ENCODE data around the gene CSNK1E.
A peak's percentile ranks its signal among the peaks of the same experiment; 100 is the strongest.

The CSNK1E gene

DNA sequence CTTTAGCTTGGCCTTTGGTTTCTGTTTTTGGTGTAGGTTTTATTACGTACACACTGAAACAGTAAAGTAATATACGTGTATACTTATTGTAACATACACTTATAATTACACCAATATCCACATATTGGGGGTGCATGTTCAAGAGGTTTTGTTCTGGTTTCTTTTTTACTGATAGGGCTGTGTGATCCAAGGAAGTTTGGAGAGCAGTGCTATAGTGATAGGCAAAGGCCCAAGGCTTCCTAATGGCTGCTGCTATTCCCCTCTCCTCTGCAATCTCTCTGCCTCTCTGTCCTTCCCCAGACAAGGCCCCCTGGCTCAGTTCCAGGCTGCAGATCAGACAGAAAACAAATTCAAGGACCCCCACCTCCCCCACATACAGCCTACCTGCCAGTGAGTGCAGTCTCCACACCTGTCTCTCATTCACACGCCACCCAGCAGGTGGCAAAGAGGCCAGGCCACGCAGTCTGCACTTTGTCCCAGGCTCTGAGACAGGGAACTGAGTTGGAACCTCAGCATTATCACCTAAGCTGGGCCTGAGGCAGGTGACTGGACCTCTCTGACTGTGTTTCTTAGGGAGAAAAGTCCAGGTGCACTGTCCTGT lies 59.5 kb downstream of the CSNK1E start:
- no peak for DNase-seq
- Mint-ChIP-seq H3K9me3 (no peaks in the 10 kb centered on the region), H3K27ac (no peak overlapping the region), H3K27me3 (no peaks in the 10 kb centered on the region), H3K4me1 (peaks cover 22% of the 10 kb centered on the region), H3K4me3 (no peak overlapping the region)
- ATAC-seq, result no peak

DNA sequence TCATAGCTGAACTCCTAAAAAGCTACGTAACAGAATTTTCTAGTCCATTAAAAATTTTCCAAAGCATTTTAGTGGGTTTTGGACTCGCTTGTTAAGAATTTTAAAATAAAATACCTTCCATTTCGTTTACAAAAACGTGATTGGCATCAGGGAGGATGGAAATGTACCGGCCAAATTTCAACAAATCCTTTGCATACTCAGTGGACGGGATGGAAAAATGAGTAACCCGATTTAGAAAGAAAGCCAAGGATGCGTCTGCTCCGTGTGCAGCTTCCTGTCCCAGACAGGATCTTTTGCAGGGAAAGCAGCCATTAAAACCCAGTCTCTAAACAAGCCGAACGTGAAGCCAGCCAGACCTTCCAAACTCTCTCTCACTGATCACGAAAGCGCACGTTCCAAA lies 60.1 kb downstream of the CSNK1E start:
- H3K9me3 Mint-ChIP-seq, result no peaks in the 10 kb centered on the region
- peaks cover 18% of the 10 kb centered on the region for H3K4me1 Mint-ChIP-seq
- DNase-seq, result no peak
- peak overlapping the region in 1 of 2 donors; percentile 19 for H3K27ac Mint-ChIP-seq
- ATAC-seq, result no peak
- H3K27me3 Mint-ChIP-seq, result no peaks in the 10 kb centered on the region
- no peak overlapping the region for H3K4me3 Mint-ChIP-seq

DNA sequence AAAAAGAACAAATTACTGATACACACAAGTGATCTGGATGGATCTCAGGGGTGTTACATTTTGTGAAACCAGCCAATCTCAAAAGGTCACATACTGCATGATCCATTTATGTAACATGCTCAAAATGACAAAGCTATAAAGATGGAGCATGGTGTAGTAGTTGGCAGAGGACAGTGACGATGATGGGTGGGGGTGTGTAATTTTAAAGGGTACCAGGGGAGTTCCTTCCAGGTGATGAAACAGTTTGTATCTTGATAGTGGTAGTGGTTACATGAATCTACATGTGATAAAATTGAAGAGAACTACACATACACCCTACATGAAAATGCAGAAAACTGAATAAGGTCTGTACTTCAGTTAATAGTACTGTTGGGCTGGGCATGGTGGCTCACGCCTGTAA lies 61.5 kb downstream of the CSNK1E start:
- Mint-ChIP-seq H3K27me3 (no peaks in the 10 kb centered on the region), H3K9me3 (no peaks in the 10 kb centered on the region), H3K4me1 (peaks cover 4% of the 10 kb centered on the region), H3K27ac (no peak overlapping the region), H3K4me3 (no peak overlapping the region)
- ATAC-seq (no peak), DNase-seq (no peak)

DNA sequence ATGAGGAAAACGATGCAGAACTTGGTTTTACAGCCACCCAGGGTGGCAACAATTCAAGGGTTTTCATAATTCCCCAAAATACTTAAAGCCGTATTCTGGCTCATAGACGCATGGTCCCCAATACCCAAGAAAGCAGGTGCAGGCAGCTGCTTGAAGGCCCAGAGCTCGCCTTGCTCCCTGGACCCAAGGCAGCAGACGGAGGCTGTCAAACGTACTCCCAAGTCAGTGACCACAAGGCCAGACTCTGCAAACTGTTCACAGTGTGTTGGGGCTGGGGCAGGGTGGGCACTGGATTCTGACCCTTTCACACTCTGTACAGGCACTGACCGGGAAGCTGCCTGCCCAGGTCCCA lies 65.9 kb downstream of the CSNK1E start:
- DNase-seq, result no peak
- Mint-ChIP-seq H3K4me1 (no peaks in the 10 kb centered on the region), H3K27ac (no peak overlapping the region), H3K4me3 (no peak overlapping the region), H3K27me3 (no peaks in the 10 kb centered on the region), H3K9me3 (peaks cover 0 to 8% of the 10 kb centered on the region in 2 donors)
- no peak for ATAC-seq

DNA sequence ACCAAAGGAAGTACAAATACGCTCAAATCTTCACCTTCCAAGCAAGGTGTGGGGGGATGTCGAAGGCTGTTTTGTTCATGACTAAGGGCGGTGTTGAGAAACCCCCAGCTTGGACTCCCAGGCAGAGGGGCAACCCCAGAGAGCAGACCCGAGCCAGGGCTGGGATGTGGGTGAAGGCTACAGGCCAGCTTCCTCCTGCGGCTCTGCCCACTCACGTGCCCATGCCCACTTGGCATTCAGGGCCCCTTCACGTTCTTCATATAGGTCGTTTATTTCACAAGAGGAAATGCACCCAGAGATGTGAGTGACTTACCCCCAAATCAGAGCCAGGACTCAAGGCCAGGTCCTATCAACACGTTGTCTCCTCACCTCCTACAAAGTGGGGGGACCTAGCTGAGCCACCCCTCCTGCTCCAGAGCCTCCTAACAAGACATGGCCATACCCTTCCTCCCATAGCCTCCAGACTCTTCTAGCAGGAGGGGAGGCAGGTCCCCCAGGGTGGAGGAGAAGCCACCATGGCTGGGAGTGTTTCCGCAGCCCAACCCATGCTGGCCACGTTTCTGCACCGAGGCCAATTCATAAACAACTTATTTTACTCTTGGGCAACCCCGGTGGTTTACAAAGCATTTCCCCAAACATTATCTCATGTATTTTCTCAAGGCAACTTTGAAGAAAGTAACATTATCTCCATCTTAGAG lies 66.4 kb downstream of the CSNK1E start:
- ATAC-seq (no peak), DNase-seq (no peak)
- Mint-ChIP-seq H3K4me1 (no peaks in the 10 kb centered on the region), H3K4me3 (no peak overlapping the region), H3K27me3 (no peaks in the 10 kb centered on the region), H3K27ac (no peak overlapping the region), H3K9me3 (peaks cover 0 to 8% of the 10 kb centered on the region in 2 donors)

DNA sequence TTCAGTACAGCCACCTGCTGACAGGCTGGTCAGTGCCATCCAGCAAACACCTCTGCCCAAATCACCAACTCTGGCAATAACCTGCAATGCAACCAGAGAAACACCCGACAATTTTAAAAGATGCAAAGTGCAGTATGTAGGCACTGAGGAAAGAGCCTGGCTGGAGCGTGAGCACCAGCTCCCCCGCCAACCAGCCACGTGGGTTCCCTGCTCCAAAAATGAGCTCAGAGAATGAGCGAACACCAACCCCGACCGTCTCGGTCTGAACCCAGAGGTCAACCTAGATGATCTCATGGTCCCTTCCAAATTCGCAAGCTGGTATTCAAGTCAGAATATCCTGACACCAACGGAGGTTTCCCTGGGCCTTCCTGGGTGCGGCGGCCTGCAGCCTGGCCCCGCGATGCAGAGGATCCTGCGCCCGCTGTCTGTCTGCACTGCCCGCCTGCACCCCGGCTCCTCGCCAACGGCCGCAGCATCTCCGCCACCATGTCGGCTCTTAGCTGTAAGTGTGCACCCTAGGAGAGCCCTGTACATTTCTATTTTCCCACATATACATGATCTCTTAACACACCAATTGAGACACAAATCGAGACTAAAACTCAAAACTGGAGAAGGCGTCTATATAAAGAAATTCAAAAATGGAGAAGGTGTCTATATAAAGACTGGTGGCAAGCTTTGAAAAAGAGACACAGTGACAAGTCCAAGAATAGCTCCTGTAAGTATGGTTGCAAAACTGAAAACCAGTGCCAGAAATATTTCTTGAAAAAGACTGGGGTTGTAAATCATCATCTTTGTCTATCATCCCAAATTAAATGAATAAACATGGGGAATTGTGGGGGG lies 67.2 kb downstream of the CSNK1E start:
- Mint-ChIP-seq H3K27ac (no peak overlapping the region), H3K4me3 (no peak overlapping the region), H3K9me3 (peaks cover 0 to 8% of the 10 kb centered on the region in 2 donors), H3K27me3 (no peaks in the 10 kb centered on the region), H3K4me1 (no peaks in the 10 kb centered on the region)
- DNase-seq (no peak), ATAC-seq (no peak)

DNA sequence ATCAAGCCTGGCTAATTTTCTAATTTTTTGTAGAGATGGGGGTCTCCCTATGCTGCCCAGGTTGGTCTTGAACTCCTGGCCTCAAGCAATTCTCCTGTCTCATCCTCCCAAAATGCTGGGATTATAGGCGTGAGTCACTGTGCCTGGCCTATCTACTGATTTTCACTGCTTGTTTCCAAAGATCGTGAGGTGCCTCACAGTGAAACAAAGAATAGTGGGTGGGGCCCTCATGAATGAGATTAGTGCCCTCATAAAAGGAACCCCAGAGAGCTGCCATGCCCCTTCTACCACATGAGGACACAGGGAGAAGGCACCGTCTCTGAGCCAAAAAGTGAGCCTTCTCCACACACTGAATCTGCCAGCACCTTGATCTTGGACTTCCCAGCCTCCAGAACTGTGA lies 67.9 kb downstream of the CSNK1E start:
- Mint-ChIP-seq H3K4me1 (no peaks in the 10 kb centered on the region), H3K27ac (no peak overlapping the region), H3K4me3 (no peak overlapping the region), H3K9me3 (peaks cover 0 to 8% of the 10 kb centered on the region in 2 donors), H3K27me3 (no peaks in the 10 kb centered on the region)
- ATAC-seq (no peak), DNase-seq (no peak)

DNA sequence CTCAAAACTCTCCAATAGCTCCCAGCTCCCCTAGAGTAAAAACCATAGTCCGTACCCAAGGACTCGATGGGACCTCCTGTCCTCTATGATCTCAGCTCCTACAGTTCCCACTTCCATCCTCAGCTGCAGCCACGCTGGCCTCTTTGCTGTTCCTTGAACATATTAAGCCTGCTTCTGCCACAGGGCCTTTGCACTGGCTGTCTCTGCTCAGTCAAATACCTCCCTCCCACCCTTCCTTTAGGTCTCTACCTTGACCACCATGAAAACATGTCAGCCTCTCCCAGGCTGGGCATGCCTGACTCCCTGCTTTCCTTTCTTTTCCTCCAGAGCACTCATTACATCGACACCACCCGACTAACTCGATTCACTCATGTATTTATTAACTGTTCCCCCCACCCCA lies 69.0 kb downstream of the CSNK1E start:
- no peaks in the 10 kb centered on the region for H3K27me3 Mint-ChIP-seq
- H3K9me3 Mint-ChIP-seq, result peaks cover 0 to 8% of the 10 kb centered on the region in 2 donors
- DNase-seq (no peak), ATAC-seq (no peak)
- no peak overlapping the region for H3K4me3 Mint-ChIP-seq
- H3K27ac Mint-ChIP-seq, result no peak overlapping the region
- no peaks in the 10 kb centered on the region for H3K4me1 Mint-ChIP-seq

DNA sequence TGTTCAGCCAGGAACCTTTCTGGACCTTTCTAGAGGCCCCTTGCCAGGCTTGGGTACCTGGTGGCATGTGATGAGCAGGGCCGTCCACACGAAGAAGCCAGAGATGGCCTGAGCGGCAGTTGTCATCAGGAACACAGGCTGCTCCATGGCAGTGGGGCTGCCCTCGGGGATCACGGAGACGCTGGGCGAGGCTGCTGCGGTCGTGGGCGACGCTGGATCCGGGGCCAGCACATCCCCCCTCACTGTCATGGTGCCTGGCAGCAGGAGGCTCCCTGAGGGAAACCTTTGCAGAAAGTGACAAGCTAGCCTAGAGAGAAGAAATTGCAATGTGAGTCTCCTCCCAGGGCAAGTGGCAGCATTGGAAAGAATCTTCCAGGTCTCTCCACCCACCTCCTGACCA lies 69.5 kb downstream of the CSNK1E start:
- Mint-ChIP-seq H3K27ac (peak overlapping the region in 1 of 2 donors; percentile 64), H3K4me1 (no peaks in the 10 kb centered on the region), H3K4me3 (no peak overlapping the region), H3K27me3 (no peaks in the 10 kb centered on the region), H3K9me3 (peaks cover 0 to 8% of the 10 kb centered on the region in 2 donors)
- no peak for DNase-seq
- ATAC-seq, result no peak

DNA sequence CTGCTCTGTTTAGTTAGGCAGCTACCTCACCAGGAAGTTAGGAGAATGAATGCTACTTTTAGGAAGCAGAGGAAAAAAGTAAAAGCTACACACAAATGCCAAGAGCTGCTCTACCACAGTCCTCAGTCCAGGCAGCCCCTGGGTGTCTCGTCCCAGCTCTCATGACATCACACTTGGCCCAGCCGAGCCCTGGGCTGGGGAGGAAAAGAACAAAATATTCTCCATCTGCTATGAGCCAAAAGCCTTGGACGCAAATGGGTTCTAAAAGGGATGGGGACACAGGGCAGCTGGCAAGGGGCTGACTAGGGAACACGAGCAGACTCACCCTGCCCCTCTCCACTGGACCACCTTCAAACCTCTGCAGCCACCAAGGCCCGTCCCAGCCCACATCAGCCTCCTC lies 70.5 kb downstream of the CSNK1E start:
- Mint-ChIP-seq H3K4me3 (no peak overlapping the region), H3K27ac (no peak overlapping the region), H3K27me3 (no peaks in the 10 kb centered on the region), H3K9me3 (peaks cover 0 to 8% of the 10 kb centered on the region in 2 donors), H3K4me1 (no peaks in the 10 kb centered on the region)
- no peak for ATAC-seq
- DNase-seq, result no peak

DNA sequence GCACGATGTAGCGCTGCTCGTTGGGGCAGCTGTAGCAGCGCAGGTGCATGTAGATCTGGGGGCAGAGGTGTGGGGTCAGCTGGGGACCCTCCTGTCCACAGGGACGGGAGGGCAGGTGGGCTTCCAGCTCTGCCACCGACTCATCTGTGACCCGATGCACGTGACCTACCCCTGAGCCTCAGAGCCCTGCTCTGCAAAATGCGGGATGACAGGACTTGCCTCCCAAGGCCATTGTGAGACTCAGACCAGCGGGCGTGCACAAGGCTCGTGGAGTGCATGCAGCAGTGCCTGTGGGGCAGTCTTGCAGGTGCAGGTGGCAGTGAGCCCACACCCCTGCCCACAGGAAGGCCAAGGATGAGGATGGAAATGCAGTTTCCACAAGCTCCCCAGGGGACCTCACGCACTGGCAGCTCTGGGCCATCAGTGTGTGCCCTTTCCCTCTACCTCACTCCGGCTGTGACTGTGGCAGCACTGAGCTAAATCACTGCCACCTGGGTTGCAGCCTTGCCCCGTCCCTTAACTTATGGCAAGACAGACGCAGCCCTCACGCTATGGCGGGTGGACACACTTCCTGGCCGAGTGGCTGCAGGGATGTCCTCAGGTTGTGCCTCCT lies 71.1 kb downstream of the CSNK1E start:
- Mint-ChIP-seq H3K9me3 (peaks cover 0 to 8% of the 10 kb centered on the region in 2 donors), H3K27ac (no peak overlapping the region), H3K4me3 (no peak overlapping the region), H3K4me1 (no peaks in the 10 kb centered on the region), H3K27me3 (no peaks in the 10 kb centered on the region)
- ATAC-seq (no peak), DNase-seq (no peak)

DNA sequence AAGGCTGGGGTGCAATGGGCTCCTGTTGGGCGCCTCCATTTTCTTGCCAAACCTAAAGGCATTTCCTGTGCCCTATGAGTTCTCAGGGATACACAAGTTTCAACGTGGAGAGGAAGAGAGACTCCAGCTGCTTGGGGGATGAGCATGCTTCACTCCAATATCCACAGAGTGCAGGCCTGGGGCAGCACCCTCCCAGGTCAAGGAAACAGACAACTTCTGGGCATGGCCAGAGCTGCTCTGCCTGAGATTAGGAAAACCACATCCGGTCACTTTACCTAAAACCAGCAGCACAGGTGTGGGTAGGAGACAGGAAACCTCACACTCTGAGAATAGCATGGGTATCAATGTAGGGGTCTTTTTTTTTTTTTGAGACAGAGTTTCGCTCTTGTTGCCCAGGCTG lies 73.1 kb downstream of the CSNK1E start:
- Mint-ChIP-seq H3K4me1 (no peaks in the 10 kb centered on the region), H3K9me3 (no peaks in the 10 kb centered on the region), H3K27ac (no peak overlapping the region), H3K27me3 (no peaks in the 10 kb centered on the region), H3K4me3 (no peak overlapping the region)
- ATAC-seq (no peak), DNase-seq (no peak)

DNA sequence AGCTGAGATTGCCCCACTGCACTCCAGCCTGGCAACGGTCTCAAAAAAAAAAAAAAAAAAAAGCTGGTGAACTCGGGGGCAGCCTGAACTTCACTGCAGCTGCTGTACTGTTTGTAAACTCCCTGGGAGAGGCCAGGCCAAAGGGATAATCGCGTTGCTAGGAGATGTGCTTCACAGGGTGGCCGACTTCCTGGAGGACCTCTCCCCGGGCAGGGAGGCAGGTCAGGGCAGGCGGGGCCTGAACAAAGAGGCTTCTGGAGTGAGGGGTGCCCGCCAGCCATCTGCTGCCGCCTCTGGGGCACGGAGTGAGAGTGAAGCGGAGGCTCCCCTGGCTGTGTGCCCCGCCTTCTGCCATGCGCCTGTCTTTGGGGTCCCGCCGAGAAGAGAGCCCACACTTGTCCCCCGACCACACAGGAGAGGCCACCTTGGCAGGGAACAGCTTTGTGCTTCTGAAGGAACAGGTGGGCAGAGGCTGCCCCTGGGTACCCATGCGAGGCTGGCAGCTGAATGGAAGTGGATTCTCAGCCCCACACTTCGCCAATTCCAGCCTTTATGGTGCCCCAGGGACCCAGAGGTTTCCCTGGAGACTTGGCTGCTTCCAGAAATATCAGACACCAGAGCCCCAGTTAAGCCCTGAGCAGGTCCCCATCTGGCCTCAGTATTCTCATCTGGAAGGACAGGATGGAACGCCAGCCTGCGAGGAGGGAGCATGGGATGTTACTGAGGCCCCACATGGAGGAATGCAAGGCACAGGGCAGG lies 74.0 kb downstream of the CSNK1E start:
- Mint-ChIP-seq H3K4me1 (no peaks in the 10 kb centered on the region), H3K27ac (no peak overlapping the region), H3K4me3 (no peak overlapping the region), H3K9me3 (no peaks in the 10 kb centered on the region), H3K27me3 (no peaks in the 10 kb centered on the region)
- ATAC-seq (no peak), DNase-seq (no peak)

DNA sequence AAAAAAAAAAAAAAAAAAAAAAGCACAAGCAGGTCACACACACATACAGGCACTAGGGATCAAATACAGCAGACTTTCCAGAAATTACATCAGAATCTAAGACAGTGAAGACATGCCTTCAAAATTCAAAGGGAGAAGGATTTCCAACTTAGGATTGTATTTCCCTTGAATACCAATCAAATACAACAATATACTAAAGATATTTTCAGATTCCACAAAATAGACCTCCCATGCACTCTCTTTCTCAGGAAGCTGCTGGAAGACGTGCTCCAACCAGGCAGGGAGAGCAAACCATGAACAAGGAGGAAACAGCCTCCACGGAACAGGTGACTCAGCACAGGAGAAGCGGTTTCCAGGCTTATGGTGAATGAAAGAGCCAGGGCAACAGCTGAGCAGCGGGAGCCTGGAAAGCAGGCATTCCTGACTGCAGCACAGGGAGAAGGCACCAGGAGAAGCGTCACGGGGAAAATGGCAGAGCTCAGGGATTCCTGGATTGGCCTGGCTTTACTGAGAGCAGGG lies 76.4 kb downstream of the CSNK1E start:
- DNase-seq (no peak), ATAC-seq (no peak)
- no peaks in the 10 kb centered on the region for H3K4me1 Mint-ChIP-seq
- H3K4me3 Mint-ChIP-seq, result no peak overlapping the region
- H3K27ac Mint-ChIP-seq, result no peak overlapping the region
- H3K27me3 Mint-ChIP-seq, result no peaks in the 10 kb centered on the region
- H3K9me3 Mint-ChIP-seq, result no peaks in the 10 kb centered on the region

Data from stimulated activated naive CD8-positive, alpha-beta T cell treated with anti-CD3 and anti-CD28 coated beads, Interleukin-15, amount 100 ng/mL, for 72 hours (primary cell).